Measurements from ENCODE around the gene SPATA32.

GRCh38 chr17:45265821-45266220, 3.9 kb upstream of the SPATA32 start:
- TF ChIP-seq CTCF (IDR thresholded peaks at IDR 0.05) (no peak), POLR2A (IDR thresholded peaks at IDR 0.05) (no peak)
